NCI-H526 (cell line): ENCODE results near the gene WDR27.
"Not testable (repeated sequence)": the region's sequence is repeated elsewhere in the genome, so short reads cannot be mapped to it uniquely, and the experiment has no call there.

Experiments
- DNase-seq, 2 experiments: peaks; one replicate each; lab custom pipeline; 2025; lab: John Stamatoyannopoulos, UW

The WDR27 gene

DNA sequence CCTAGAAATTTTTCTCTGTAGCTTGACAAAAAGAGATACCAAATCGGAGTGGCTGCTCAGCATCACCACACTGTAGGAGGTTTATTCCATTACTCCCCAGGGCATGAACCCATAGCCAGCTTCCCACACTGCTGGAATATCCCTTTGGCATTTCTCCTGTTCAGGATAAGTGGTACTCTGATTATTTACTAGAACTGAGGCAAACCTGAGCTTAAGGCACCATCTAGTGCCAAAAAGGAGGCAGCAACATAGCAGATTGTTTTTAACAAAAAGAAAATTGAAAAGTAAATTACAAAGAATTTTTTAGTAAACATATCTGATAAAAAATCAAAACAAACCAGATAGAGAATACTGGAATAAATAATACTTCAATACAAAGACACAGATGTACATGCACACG lies 181.7 kb downstream of the WDR27 start:
- DNase-seq = no peak

DNA sequence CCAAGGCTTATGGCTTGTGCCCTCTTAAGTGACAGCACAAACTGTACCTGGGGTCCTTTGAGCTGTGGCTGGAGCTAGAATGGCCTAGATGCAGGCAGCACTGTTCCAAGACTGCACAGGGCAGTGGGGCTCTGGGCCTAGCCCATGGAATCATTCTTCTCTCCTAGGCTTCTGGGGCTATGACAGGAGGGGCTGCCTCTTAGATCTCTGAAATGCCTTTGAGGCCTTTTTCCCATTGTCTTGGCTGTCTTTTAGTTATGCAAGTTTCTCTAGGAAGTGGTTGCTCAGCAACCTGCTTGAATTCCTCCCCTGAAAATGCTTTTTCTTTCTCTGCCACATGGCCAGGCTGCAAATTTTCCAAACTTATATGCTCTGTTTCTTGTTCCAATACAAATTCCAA lies 183.4 kb downstream of the WDR27 start:
- DNase-seq = no peak

DNA sequence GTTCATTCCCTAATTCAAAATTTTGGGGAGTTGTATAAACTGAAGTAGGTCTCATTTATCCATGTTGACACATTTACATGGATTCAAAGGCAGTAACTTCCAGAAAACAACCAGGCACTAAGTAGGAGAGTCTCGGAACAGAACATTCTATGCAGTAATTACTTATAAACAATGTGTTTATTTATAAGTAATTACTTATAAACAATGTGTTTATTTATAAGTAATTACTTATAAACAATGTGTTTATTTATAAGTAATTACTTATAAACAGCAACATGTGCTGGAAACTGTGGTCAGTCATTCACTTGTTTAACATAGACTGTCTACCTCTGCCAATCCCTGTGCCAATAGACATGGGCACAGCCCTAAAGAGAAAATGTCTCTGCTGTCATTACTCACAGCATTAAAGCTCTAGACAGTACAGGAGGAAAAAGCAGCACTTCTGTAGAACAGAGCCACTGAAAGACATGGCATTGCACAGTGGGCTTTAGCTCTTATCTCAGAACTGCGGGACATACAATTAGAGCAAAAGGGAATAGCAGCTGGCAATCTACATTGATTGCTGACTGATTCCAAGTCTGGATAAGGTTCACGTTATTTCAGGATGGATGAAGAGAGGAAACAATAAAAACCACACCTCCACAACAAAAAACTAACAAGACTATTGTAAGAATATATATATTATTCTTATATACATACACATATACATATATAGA lies 188.2 kb downstream of the WDR27 start:
- DNase-seq = no peak

DNA sequence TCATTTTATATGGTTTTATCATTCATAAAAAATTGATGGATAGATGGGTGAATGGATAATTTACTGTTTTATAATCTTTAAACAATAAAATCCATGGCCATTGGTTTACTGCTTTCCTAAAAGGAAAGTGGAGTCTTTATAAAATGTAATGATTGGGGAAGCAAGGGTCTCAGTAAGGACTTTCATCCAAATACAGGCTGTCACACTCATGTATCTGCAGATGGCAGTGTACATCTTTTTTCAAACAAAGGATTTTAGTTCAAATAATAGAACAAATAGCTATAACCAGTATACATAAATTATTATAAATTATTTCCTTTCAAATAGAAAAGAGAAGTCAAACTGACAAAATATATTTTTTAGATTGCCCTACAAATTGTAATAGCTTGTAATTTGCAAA lies 190.0 kb downstream of the WDR27 start:
- not testable (repeated sequence) for DNase-seq

DNA sequence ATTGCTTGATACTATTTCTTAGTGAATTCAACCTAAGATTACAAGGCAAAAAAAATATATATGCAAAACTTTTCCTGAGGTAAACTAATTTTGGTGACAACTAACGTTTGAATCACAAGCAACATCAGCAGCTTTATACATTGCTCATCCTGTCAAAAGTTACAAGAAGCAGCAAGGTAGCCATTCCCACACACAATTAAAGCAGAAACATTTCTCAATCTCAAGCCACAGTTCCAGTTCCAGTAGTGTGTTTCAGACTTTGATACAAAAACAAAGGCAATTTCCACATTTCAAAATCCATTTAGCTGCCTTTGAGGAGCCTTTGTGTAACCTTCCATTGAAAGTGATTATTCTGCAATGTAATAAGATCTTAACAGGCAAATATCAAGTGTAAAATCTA lies 191.0 kb downstream of the WDR27 start:
- no peak for DNase-seq

DNA sequence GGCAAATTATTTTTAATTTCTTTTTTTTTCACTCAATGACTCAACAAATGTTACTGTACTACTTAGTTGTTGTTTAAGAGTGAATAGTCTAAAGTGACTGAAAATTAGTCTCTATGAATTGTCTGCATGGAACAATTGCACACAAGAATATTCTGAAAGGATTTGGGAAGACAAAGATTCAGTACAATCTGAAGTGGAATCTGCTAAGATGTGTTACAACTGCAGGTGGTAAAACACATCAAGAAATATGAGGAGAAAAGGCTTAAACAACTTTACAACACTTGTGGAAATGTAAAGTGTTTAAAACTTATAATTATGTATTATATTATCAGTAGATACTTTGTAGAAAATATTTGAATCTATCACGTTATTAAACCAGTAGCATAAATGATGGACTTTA lies 193.4 kb downstream of the WDR27 start:
- DNase-seq = no peak

DNA sequence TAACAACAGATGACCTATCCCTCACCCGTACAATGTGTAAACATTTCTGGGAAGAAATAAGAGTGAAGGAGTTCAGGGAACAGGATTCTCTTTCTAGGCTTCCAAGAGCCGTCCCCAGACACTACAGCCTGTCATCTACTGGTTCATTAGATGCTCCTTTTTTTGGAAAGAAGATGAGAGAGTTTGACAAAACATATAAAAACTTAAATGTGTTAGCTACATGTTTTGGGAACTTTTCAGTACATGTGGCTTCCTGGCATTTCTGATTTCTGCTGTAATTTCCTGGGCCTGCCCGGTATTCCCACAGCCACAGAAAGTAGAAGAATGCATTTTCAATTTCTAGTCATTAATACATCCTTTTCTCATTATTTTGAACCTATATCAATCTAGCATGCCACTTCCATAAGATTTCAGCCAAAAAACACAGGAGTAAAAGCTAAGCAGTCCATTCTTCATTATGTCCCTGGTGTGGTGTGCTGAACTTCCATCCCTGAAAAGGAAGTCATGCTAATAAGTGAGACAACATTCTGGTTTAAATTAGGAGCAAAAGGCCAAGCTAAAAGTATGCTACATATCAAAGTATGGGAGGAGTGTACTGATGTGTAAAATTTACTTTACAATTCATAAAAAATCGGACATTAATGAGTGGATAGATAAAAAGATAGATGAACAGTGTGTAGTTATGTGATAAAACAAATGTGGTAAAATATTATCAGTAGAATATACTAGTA lies 198.2 kb downstream of the WDR27 start:
- DNase-seq = no peak

DNA sequence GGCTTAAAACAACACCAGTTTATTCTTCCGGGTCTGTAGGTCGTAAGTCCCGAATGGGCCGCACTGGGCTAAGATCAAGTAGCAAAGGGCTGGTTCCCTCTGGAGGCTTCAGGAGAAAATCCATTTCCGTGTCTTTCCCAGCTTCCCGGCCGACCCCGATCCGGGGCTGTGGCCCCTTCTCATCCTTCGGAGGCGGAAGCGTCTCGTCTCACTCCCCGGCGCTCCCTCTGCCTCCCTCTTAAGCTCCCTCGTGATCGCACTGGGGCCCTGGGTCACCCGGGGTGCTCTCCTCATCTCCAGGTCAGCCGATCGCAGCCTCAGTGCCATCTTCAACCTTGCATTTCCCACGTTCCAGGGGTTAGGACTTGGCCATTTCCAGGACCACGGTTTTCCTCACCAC lies 199.4 kb downstream of the WDR27 start:
- no peak for DNase-seq

DNA sequence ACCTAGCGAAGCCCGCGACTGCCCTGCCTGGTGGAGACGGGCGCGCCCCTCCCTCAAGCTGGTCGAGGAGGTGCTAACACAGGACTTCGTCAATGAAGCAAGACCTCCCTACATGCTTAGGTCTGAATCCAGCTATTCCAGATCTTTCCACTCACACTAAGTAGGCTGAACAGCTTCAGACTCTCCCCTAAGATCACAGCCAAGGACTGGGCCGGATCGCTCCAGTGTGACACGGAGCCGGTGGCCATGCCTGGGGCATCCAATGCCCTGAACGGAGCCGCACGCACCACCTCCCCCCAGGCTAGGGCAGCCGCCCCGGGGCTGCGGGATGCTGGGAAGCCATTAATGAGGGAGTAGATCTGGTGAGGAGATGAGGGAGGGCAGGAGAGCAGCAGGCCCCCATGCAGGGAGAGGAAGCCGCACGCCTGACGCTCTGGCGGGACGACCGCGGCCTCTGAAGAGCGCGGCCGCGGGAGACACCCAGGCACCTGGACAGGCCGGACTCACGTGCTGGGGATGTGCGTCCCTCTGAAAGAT lies 200.0 kb downstream of the WDR27 start:
- DNase-seq = no peak

DNA sequence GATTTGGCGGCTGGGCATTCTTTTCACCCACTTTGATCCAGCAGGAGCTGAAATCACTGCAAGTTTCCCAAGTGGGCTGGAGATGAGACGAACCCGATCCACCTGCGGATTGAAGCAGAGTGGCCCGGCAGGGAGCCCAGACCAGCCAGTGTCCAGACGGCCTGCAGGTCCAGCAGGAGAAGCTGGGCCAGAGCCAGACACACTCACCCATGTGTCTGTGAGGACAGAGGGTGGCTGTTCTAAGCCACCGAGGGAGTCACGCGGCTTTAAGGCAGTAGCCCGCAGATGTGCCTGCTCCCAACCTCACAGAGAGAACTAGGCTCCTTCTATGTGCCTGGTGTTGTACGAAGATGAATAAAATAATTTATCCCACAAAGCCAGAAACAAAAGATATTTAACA lies 200.7 kb downstream of the WDR27 start:
- DNase-seq = no peak

DNA sequence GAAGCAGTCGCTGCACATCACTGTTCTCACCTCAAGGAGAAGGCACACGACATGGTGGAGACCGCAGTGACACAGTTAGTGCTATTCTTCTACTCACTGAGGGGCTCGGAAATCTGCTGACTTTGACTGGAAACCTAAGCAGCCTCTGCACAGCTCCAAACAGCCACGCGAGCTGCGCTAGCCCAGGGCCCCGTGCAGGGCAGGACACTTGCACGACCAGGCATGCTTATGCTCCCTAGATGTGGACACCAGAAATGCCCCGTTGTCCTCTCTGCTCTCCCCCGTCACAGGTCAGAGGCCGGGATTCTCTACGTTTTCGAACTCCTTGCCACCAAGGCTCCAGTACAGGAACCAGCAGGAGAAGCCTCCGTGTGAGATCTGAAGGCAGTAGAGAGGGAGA lies 201.1 kb downstream of the WDR27 start:
- DNase-seq = no peak

DNA sequence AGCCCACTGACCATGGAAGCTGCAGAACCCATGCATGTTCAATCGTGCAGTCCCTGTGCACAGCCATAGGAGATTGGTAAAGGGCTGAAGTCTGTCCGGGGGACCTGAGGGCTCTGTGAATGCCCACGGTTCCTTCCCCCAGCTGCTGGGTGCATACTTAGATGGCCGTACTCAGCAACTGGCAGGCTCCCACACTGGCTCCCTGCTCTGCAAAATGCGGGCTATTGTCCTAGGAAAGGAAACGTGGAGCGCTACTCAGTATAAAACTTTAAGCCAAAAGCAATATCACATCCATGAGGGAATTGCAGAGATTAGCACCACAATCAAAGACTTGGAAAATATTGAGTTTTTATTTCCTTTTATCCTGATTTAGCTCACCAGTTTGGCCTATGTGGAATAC lies 202.0 kb downstream of the WDR27 start:
- DNase-seq = no peak

DNA sequence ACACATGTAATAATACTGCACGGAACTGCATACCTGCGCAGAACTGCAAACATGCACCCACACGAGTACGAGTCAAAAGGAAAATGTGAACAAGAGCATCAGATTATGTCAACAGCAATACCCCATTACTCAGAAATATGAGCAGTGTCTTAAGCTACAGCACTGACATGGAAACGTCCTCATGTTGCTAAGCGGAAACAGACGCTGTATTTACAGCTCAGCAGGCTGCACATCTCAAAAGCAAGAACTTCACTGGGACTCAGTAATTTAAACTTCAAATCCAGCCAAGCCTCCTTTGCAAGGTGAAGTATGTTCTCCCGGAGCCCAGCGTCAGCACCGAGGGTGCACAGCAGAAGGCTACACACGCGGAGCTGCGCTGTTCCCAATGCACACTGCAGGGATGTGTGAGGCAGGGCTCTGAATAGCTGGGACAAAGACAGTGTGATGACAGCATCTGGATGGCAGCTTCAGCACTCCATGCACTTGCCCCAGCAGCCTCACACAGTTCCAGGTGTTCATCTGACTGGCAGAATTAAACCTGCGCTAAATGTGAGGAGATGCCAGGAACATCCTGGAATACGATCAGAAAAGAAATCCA lies 202.8 kb downstream of the WDR27 start:
- no peak for DNase-seq

DNA sequence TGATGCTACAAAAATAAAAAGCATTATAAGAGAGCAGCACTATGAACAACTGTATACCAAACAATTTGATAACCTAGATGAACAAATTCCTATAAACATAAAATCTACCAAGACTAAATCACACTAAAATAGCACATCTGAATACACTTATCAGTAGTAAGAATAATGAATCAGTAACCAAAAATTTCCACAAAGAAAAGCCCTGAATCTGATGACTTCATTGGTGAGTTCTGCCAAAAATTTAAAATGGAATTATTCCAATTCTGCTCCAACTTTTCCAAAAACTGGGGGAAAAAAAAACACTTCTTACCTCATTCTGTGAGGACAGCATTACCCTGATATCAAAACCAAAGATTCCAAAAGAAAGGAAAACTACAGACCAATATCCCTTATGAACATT lies 206.2 kb downstream of the WDR27 start:
- no peak for DNase-seq

DNA sequence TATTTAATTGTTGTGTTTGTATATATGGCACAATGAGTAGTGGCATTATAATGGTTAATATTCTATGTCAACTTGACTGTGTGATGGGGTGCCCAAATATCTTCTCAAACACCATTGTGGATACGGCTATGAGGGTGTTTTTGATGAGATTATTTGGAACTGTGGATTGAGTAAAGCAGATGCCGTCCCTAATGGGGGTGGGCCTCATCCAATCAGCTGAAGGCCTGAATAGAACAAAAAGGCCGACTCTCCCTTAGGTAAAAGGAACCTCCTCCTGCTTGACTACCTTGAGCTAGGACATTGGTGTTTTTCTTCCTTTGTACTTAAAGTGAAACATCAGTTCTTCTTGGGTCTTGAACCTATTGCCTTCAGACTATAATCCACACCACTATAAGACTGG lies 207.8 kb downstream of the WDR27 start:
- DNase-seq = no peak

DNA sequence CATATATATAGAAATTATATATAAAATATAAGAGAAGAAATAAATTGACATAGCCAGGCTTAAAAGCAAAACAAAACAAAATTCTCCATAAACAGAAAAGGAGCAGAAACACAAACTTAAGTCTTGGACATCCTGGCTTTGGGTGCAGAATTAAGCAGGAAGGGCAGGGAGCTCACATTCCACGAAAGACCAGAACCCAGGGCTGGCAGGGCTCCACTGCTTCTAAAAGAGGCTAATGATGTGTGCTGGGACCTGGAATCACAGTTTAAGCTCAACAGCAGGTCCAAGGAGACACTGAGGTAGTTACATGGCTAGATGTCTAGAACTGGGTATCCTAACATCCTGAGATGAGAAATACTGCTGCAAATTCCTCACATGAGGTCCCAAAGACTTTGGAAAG lies 210.3 kb downstream of the WDR27 start:
- no peak for DNase-seq

DNA sequence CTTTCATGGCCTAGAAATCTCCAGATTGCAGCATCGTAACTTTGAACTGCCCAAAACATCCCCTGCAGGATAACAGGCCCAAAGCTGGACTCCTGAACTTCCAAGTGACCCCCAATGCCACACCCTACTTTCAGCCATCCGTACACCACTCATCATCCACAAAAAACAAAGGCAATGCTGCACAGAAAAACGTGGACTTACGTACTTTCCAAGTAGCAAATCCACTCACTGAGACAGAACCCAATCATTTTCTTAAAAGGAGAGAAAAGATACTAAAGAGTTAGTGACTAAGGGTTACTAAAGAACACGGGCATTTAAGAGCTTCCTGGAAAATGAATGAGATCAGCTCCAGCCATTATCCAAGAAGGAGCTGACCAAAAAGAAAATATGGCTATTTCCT lies 211.0 kb downstream of the WDR27 start:
- no peak for DNase-seq

DNA sequence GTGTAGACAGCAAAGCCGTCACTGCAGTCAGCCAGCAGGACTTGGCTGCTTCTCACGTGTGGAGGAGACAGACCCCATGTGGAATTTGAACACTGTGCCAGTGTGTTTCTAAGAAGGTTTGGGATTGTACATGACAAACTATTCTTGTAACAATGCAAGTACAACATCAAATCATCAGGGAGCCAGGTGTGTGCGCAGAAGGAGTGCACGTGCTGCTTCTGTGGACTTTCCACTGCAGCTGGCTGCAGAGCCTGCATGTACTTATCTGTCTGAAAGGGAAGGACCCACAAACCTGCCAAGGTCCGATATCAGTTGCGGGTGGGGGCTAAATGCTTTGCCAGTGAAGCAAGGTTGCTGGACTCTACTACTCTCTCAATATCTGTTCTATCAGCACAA lies 211.6 kb downstream of the WDR27 start:
- DNase-seq = no peak

DNA sequence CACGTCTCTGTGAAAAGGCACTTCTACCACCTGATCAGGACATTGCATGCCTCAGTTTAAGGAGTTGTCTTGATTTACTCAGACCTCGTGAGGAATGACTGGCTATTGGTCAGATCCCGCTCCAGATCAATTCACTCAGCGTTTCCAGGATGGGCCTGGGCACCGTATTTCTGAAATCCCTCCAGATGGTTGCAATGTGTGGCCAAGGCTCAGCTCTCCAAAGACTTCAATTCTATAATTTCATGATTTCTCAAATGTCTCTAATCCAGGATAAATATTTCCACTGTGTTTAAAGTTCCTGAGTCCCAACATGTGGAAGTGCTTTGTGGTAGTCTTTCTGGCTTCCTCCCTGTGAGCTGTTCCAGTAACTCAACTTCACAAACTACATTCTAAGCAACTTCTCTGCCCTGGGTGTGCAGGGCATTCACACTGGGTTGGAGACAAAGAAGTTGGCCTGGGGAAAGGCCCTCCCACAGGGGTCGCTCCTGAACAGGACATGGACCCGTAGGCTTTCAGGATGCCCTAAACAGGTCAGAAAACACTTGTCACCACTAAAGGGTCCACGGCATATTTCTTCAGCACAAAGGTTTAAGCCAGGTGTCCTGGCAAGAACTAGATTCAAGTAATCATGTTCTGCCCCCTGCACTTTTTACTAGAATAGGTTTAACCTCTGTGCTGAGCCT lies 212.1 kb downstream of the WDR27 start:
- no peak for DNase-seq

DNA sequence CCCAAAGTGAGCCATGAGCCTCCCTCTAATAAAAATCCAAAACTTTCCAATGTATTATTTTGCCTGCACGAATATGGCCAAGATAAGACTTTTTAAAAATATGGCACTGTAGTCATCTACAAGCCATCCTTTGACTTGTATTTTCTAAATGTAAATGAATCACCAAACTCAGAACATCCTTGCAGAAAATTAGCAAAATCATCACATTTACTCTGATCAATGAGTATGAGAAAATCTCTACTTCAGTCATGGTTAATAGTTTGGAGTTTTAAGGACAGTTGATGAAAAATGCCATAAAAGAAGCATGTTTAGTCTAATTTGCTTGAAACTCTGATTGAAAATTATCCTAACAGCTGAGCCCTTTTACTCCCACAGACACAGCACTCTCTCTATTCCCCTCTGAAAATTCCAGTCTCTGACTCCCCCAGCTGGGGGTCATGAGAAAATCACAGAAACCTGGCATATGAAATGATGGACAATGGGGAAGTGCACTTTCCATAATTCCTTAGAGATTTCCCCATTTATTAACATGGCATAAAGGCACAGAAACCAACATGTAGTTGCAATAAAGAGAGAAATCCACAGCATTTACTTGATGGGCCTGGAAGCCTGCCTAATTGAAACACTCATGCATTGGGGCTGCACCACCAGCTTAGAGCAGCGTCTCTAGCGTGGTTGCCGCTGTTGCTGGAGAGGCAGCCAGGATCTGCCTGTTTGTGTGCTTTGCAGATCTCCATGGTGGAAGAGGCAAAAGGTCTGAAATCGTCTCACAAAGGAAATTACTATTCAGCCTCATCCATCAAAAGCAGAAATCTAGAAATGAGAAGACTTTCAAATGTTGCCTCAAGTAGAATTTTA lies 214.0 kb downstream of the WDR27 start:
- DNase-seq = peak in 1 of 2 experiments; percentile 11

DNA sequence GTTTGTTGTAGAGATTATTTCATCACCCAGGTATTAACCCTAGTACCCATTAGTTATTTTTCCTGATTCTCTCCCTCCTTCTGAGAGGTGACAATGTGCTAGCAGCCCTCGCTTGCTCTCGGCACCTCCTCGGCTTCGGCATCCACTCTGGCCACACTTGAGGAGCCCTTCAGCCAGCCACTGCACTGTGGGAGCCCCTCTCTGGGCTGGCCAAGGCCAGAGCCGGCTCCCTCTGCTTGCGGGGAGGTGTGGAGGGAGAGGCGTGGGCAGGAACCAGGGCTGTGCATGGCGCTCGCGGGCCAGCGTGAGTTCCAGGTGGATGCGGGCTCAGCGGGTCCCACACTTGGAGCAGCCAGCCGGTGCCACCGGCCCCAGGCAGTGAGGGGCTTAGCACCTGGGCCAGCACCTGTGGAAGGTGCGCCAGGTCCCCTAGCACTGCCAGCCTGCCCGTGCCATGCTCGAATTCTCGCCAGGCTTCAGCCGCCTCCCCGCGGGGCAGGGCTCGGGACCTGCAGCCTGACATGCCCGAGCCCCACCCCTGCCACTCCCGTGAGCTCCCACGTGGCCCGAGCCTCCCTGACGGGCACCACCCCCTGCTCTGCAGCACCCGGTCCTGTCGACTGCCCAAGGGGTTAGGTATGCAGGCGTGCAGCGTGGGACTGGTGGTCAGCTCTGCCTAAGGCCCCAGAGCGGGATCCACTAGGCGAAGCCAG lies 221.9 kb downstream of the WDR27 start:
- DNase-seq = no peak
